B cell (primary cell): ENCODE data around the gene HOXD1.

Source experiments
- EZH2 ChIP-seq: IDR thresholded peaks from 2 replicates; pipeline ENCODE4 v1.6.1; 2012; ENCODE audit warnings: borderline replicate concordance, low read depth, mild to moderate bottlenecking, moderate library complexity, low read length; ENCODE audit not compliant: insufficient read depth, poor library complexity, severe bottlenecking
- TF ChIP-seq, protein P1 (sequence below): fragments of 200-600 bp; IDR thresholded peaks from one replicate; pipeline ENCODE4 v1.8.0; 2022; ENCODE audit warnings: antibody characterized with exemption, mild to moderate bottlenecking

DNA sequence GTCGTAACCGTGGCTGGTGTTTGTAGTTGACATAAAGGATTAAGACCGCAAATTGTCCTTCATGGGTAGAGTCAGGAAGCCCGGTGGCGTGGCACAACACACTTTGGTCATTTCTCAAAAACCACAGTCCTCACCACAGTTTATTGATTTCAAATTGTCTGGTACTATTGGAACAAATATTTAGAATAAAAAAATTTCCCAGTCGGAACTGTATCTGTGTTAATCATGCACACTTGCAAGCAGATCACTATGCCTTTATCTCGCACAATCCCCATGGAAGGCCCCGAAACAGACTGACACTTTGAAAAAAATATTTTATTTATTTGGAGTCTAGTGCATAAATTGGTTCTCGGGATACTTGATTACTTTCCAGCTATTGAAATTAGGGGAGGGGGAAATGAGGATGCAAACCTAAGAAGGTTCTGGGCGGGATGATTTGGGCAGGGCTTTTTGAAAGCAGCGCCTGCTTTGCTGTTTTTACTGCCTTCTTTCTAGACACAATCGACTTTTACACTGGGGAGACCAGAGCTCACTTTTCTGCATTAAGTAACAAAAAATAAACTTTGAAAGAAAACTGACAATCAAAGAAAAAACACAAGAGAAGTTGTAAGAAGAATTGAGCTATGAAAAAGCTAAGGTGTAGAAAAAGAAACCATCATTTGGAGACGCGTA lies 15.4 kb upstream of the HOXD1 start:
- TF ChIP-seq, protein P1, sequence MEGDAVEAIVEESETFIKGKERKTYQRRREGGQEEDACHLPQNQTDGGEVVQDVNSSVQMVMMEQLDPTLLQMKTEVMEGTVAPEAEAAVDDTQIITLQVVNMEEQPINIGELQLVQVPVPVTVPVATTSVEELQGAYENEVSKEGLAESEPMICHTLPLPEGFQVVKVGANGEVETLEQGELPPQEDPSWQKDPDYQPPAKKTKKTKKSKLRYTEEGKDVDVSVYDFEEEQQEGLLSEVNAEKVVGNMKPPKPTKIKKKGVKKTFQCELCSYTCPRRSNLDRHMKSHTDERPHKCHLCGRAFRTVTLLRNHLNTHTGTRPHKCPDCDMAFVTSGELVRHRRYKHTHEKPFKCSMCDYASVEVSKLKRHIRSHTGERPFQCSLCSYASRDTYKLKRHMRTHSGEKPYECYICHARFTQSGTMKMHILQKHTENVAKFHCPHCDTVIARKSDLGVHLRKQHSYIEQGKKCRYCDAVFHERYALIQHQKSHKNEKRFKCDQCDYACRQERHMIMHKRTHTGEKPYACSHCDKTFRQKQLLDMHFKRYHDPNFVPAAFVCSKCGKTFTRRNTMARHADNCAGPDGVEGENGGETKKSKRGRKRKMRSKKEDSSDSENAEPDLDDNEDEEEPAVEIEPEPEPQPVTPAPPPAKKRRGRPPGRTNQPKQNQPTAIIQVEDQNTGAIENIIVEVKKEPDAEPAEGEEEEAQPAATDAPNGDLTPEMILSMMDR = no peak
- no peak for TF ChIP-seq EZH2
